ENCODE measurements around the gene AFDN.

AFDN gene

GRCh38 chr6:167912494-167912893, 85.8 kb downstream of the AFDN start:
- DNase-seq (ENCODE audit: low read depth in 2 of 2) = no peak
- no peak for TF ChIP-seq CTCF (IDR thresholded peaks at IDR 0.05; ENCODE audit: low read depth, low read length)
- H3K4me3 ChIP-seq (replicated peaks in 1 of 2; ENCODE audit: low read depth in 2 of 2, low read length in 2 of 2) = no peak overlapping the region

- TF ChIP-seq CTCF (IDR thresholded peaks at IDR 0.05; ENCODE audit: low read depth, low read length) = no peak
- H3K4me3 ChIP-seq (replicated peaks in 1 of 2; ENCODE audit: low read depth in 2 of 2, low read length in 2 of 2) = no peak overlapping the region
- no peak for DNase-seq (ENCODE audit: low read depth in 2 of 2)
Measured at GRCh38 chr6:167913699-167914098, 87.0 kb downstream of the AFDN start.

GRCh38 chr6:167915139-167915538, 88.4 kb downstream of the AFDN start:
- TF ChIP-seq CTCF (IDR thresholded peaks at IDR 0.05; ENCODE audit: low read depth, low read length) = no peak
- H3K4me3 ChIP-seq (replicated peaks in 1 of 2; ENCODE audit: low read depth in 2 of 2, low read length in 2 of 2) = no peak overlapping the region
- no peak for DNase-seq (ENCODE audit: low read depth in 2 of 2)

- no peak for TF ChIP-seq CTCF (IDR thresholded peaks at IDR 0.05; ENCODE audit: low read depth, low read length)
- DNase-seq (ENCODE audit: low read depth in 2 of 2) = no peak
- H3K4me3 ChIP-seq (replicated peaks in 1 of 2; ENCODE audit: low read depth in 2 of 2, low read length in 2 of 2) = no peak overlapping the region
Measured at GRCh38 chr6:167917551-167918154, 90.9 kb downstream of the AFDN start.

GRCh38 chr6:167918548-167919278, 92.0 kb downstream of the AFDN start:
- TF ChIP-seq CTCF (IDR thresholded peaks at IDR 0.05; ENCODE audit: low read depth, low read length) = no peak
- DNase-seq (ENCODE audit: low read depth in 2 of 2) = no peak
- no peak overlapping the region for H3K4me3 ChIP-seq (replicated peaks in 1 of 2; ENCODE audit: low read depth in 2 of 2, low read length in 2 of 2)

- no peak for DNase-seq (ENCODE audit: low read depth in 2 of 2)
- TF ChIP-seq CTCF (IDR thresholded peaks at IDR 0.05; ENCODE audit: low read depth, low read length) = no peak
- no peak overlapping the region for H3K4me3 ChIP-seq (replicated peaks in 1 of 2; ENCODE audit: low read depth in 2 of 2, low read length in 2 of 2)
Measured at GRCh38 chr6:167919349-167919748, 92.6 kb downstream of the AFDN start.
